Uterus (tissue), 4 donors: ENCODE data around the gene PIH1D1. TPM values are rescaled to one million over a fixed set of nuclear protein-coding genes. Genes with fewer than 3 reads are reported as not detected.

Experiments used
- DNase-seq, 2 donors: peaks; one replicate each; pipeline ENCODE4 v3.0.0-alpha.2; 2019 to 2020
- H3K27ac ChIP-seq, 2 donors: fragments of 200-600 bp; sonication (generic); 1 replicate in 1 of 2; 2 replicates in 1 of 2; pipeline ENCODE4 v1.5.1; 2016 to 2018
- H3K27me3 ChIP-seq, 2 donors: fragments of 200-600 bp; sonication (generic); one replicate each; pipeline ENCODE4 v1.5.1; 2018 to 2019; ENCODE audit warnings: control low read depth in 1 of 2
- H3K36me3 ChIP-seq, 2 donors: fragments of 200-600 bp; sonication (generic); one replicate each; pipeline ENCODE4 v1.5.1; 2019; ENCODE audit warnings: control low read depth in 1 of 2
- H3K4me1 ChIP-seq, 2 donors: fragments of 200-600 bp; sonication (generic); one replicate each; pipeline ENCODE4 v1.5.1; 2018 to 2019; ENCODE audit warnings: control low read depth in 1 of 2
- H3K4me3 ChIP-seq, 2 donors: fragments of 200-600 bp; sonication (generic); 1 replicate in 1 of 2; 2 replicates in 1 of 2; pipeline ENCODE4 v1.5.1; 2018 to 2019; ENCODE audit warnings: mild to moderate bottlenecking in 1 of 2
- H3K9me3 ChIP-seq, 2 donors: fragments of 200-600 bp; sonication (generic); one replicate each; pipeline ENCODE4 v1.5.1; 2019; ENCODE audit warnings: control low read depth in 1 of 2
- CTCF ChIP-seq, 4 experiments: fragments of 200-600 bp in 2 of 4; fragments of 450-650 bp in 2 of 4; sonication (generic) in 2 of 4; IDR thresholded peaks; one replicate each; pipeline ENCODE4 v1.5.1; 2016 to 2019; ENCODE audit warnings: antibody characterized with exemption in 4 of 4, mild to moderate bottlenecking in 2 of 4, moderate library complexity in 1 of 4
- POLR2A ChIP-seq, 2 donors: fragments of 450-650 bp; IDR thresholded peaks; one replicate each; pipeline ENCODE4 v1.6.1; 2016; ENCODE audit warnings: antibody characterized with exemption in 2 of 2, mild to moderate bottlenecking in 1 of 2, moderate library complexity in 1 of 2
- intact Hi-C: fragments of 100-400 bp; cut with DNase I; formaldehyde crosslinking; loops from one replicate; pipeline ENCODE4 v1.15.1; 2023; ENCODE audit warnings: low total_unique reads
- total RNA-seq, 4 donors: library from RNA; depleted of rRNA in 3 of 4; stranded (reverse); fragments of >200 nt in 3 of 4; gene quantifications; one replicate each; pipeline versions ENCODE4 v1.1.0 to v1.2.4, GENCODE V29; 2014 to 2023
- donor health status: DM: yes; HTN: yes; CAD: no.

The PIH1D1 gene
- total RNA-seq, 4 donors from 2014 or later = 31.2 to 70.2 (median 46.5) TPM

- Histone ChIP-seq H3K27ac (no peak overlapping the region), H3K9me3 (no peaks in the 10 kb centered on the region), H3K4me1 (no peaks in the 10 kb centered on the region), H3K27me3 (no peaks in the 10 kb centered on the region), H3K36me3 (no peaks in the 10 kb centered on the region), H3K4me3 (no peak overlapping the region)
- TF ChIP-seq POLR2A (IDR thresholded peaks at IDR 0.05) = no peak
- no peak for TF ChIP-seq CTCF (IDR thresholded peaks at IDR 0.05)
- no peak for DNase-seq
- intact Hi-C loops = no loop called here
Observed at GRCh38 chr19:49407079-49407478, 44.5 kb downstream of the PIH1D1 start.

GRCh38 chr19:49403404-49404187, 48.0 kb downstream of the PIH1D1 start:
- TF ChIP-seq POLR2A (IDR thresholded peaks at IDR 0.05) (no peak), CTCF (IDR thresholded peaks at IDR 0.05) (no peak)
- Histone ChIP-seq H3K27me3 (no peaks in the 10 kb centered on the region), H3K27ac (no peak overlapping the region), H3K36me3 (no peaks in the 10 kb centered on the region), H3K9me3 (no peaks in the 10 kb centered on the region), H3K4me1 (no peaks in the 10 kb centered on the region), H3K4me3 (no peak overlapping the region)
- no peak for DNase-seq
- intact Hi-C loops = no loop called here

GRCh38 chr19:49400029-49400428, 51.6 kb downstream of the PIH1D1 start:
- Histone ChIP-seq H3K4me1 (no peaks in the 10 kb centered on the region), H3K36me3 (no peaks in the 10 kb centered on the region), H3K27me3 (no peaks in the 10 kb centered on the region), H3K4me3 (no peak overlapping the region), H3K27ac (no peak overlapping the region), H3K9me3 (no peaks in the 10 kb centered on the region)
- intact Hi-C loops = no loop called here
- TF ChIP-seq POLR2A (IDR thresholded peaks at IDR 0.05) = no peak
- TF ChIP-seq CTCF (IDR thresholded peaks at IDR 0.05) = no peak
- DNase-seq = no peak

- Histone ChIP-seq H3K4me1 (no peaks in the 10 kb centered on the region), H3K4me3 (no peak overlapping the region), H3K27me3 (no peaks in the 10 kb centered on the region), H3K27ac (no peak overlapping the region), H3K36me3 (no peaks in the 10 kb centered on the region), H3K9me3 (no peaks in the 10 kb centered on the region)
- no peak for DNase-seq
- intact Hi-C loops = no loop called here
- TF ChIP-seq CTCF (IDR thresholded peaks at IDR 0.05) (no peak), POLR2A (IDR thresholded peaks at IDR 0.05) (no peak)
Observed at GRCh38 chr19:49398931-49399330, 52.7 kb downstream of the PIH1D1 start.

GRCh38 chr19:49398001-49398615, 53.5 kb downstream of the PIH1D1 start:
- no peak for DNase-seq
- H3K27me3 ChIP-seq = no peaks in the 10 kb centered on the region
- H3K4me3 ChIP-seq = no peak overlapping the region
- H3K4me1 ChIP-seq = no peaks in the 10 kb centered on the region
- intact Hi-C loops = no loop called here
- no peaks in the 10 kb centered on the region for H3K36me3 ChIP-seq
- no peak for TF ChIP-seq POLR2A (IDR thresholded peaks at IDR 0.05)
- TF ChIP-seq CTCF (IDR thresholded peaks at IDR 0.05) = no peak
- H3K9me3 ChIP-seq = no peaks in the 10 kb centered on the region
- no peak overlapping the region for H3K27ac ChIP-seq
